HepG2 (cell line): ENCODE measurements around the gene CDH1. TPM values are rescaled to one million over a fixed set of nuclear protein-coding genes. Genes with fewer than 3 reads are reported as not detected.
"Not testable (repeated sequence)": the region's sequence is repeated elsewhere in the genome, so short reads cannot be mapped to it uniquely, and the experiment has no call there.

Experiments
- ATAC-seq: fragments of 200-7000 bp; cut with Tn5 transposase; 3 replicates; pipeline ENCODE4 v1.9.1; 2020; ENCODE audit warnings: mild to moderate bottlenecking, moderate library complexity
- BruUV-seq: library from RNA; stranded (reverse); fragments of 400-500 nt; replicated peaks from 2 replicates; lab custom pipeline; 2021; lab: Mats Ljungman, UMichigan
- CTCF ChIA-PET: fragments of 300-600 bp; formaldehyde crosslinking; extraction: SDS; loops from one replicate; lab custom pipeline; 2021; ENCODE audit warnings: low total read pairs, inconsistent platforms, low intra/inter-chr PET ratio; lab: Yijun Ruan, JAX
- POLR2A ChIA-PET: fragments of 350-600 bp; sonication (Branson Sonifier 250); formaldehyde crosslinking; loops from one replicate; lab custom pipeline; 2020; ENCODE audit warnings: antibody characterized with exemption, inconsistent platforms; lab: Yijun Ruan, JAX
- DNase-seq: peaks from one replicate; pipeline ENCODE4 v3.0.0-alpha.2; 2015; ENCODE audit warnings: low spot score
- FAIRE-seq: peaks from 3 replicates; lab custom pipeline; 2011; peaks lifted over from hg19 to GRCh38; lab: Jason Lieb, UNC
- H2AFZ ChIP-seq: one replicate; pipeline ENCODE4 v1.6.1; 2011; ENCODE audit warnings: low read length, inconsistent platforms
- H3K27ac ChIP-seq: fragments of 300-600 bp; 3 replicates; pipeline ENCODE4 v1.8.0; 2011; ENCODE audit warnings: mixed run types, mild to moderate bottlenecking, mixed read lengths, low read length, inconsistent platforms; ENCODE audit not compliant: insufficient read depth; ENCODE audit errors: extremely low read length
- H3K27me3 ChIP-seq, 2 experiments: fragments of 200-600 bp in 1 of 2; 2 replicates in 1 of 2; 3 replicates in 1 of 2; pipeline versions ENCODE4 v1.6.0 to v1.8.0; 2011; ENCODE audit warnings: low read length in 2 of 2, mild to moderate bottlenecking in 2 of 2, moderate library complexity in 2 of 2, inconsistent platforms in 1 of 2; ENCODE audit not compliant: insufficient read depth in 2 of 2, control insufficient read depth in 1 of 2
- H3K36me3 ChIP-seq, 2 experiments: fragments of 200-600 bp in 1 of 2; replicated peaks in 1 of 2; 2 replicates in 1 of 2; 3 replicates in 1 of 2; pipeline versions ENCODE4 v1.5.1 to v1.8.0; 2011; ENCODE audit warnings: low read length in 2 of 2, inconsistent platforms in 1 of 2; ENCODE audit not compliant: insufficient read depth in 2 of 2, control insufficient read depth in 1 of 2
- H3K4me1 ChIP-seq: 2 replicates; pipeline ENCODE4 v1.5.1; 2012; ENCODE audit warnings: low read length, inconsistent platforms; ENCODE audit not compliant: insufficient read depth
- H3K4me2 ChIP-seq: 2 replicates; pipeline ENCODE4 v1.6.0; 2011; ENCODE audit warnings: low read depth, low read length, inconsistent platforms
- H3K4me3 ChIP-seq, 3 experiments: fragments of 200-600 bp in 1 of 3; sonication (generic), shearing (Covaris generic) in 1 of 3; replicated peaks in 1 of 3; 2 replicates each; pipeline ENCODE4 v1.5.1; 2011 to 2016; ENCODE audit warnings: low read length in 3 of 3, inconsistent platforms in 2 of 3, low read depth in 2 of 3, mild to moderate bottlenecking in 2 of 3, control low read depth in 1 of 3, mixed read lengths in 1 of 3; ENCODE audit not compliant: insufficient read depth in 1 of 3
- H3K79me2 ChIP-seq: one replicate; pipeline ENCODE4 v1.6.1; 2011; ENCODE audit warnings: low read length, inconsistent platforms; ENCODE audit not compliant: insufficient read depth
- H3K9ac ChIP-seq: 2 replicates; pipeline ENCODE4 v1.6.0; 2011; ENCODE audit warnings: mild to moderate bottlenecking, low read depth, low read length, inconsistent platforms; ENCODE audit not compliant: insufficient read depth
- H3K9me3 ChIP-seq: 2 replicates; pipeline ENCODE4 v1.5.1; 2012; ENCODE audit warnings: mild to moderate bottlenecking, low read length
- H4K20me1 ChIP-seq: 2 replicates; pipeline ENCODE4 v1.6.0; 2011; ENCODE audit warnings: inconsistent platforms, mild to moderate bottlenecking, low read length, moderate library complexity; ENCODE audit not compliant: insufficient read depth
- CEBPB ChIP-seq: IDR thresholded peaks from 2 replicates; pipeline ENCODE4 v1.6.1; 2011; ENCODE audit warnings: low read depth, low read length, improper control_type of control experiment, borderline replicate concordance
- GATAD2A ChIP-seq: IDR thresholded peaks from 2 replicates; pipeline ENCODE4 v1.6.1; 2016
- ZNF564 ChIP-seq: sonication (generic); formaldehyde crosslinking; IDR thresholded peaks from 2 replicates; pipeline ENCODE4 v1.8.1; 2023; ENCODE audit warnings: mild to moderate bottlenecking, missing genetic modification reagents
- ZNF770 ChIP-seq: sonication (generic); formaldehyde crosslinking; IDR thresholded peaks from 2 replicates; pipeline ENCODE4 v1.5.0; 2020; ENCODE audit warnings: mild to moderate bottlenecking, missing genetic modification reagents
- WGBS: methylation state at CpG from one replicate; pipeline ENCODE4 v1.1.6; 2017; ENCODE audit warnings: low lambda C conversion rate; 5-methylcytosine and 5-hydroxymethylcytosine counted together
- in situ Hi-C: cut with HindIII; loops from 2 replicates; pipeline ENCODE4 v1.10.0; 2017; ENCODE audit warnings: low pct_unique_long_range_greater_than_20kb; ENCODE audit not compliant: extremely low pct_ligation_motif_present
- intact Hi-C: fragments of 100-400 bp; cut with micrococcal nuclease; formaldehyde crosslinking; loops from one replicate; pipeline ENCODE4 v1.10.0; 2022; ENCODE audit not compliant: unreplicated experiment
- polyA plus RNA-seq, 8 experiments: library from polyadenylated mRNA; depleted of rRNA in 3 of 8; stranded (reverse) in 7 of 8; unstranded in 1 of 8; fragments of >200 nt; fragmentation: Illumina TruSeq in 4 of 8; extraction: Trizol in 4 of 8; gene quantifications; 2 replicates each; pipeline versions ENCODE4 v1.2.1 to v1.2.3, GENCODE V29; 2011 to 2016; ENCODE audit warnings: low read depth in 4 of 8, missing spikeins in 1 of 8, mixed read lengths in 1 of 8; ENCODE audit not compliant: insufficient read depth in 1 of 8
- total RNA-seq, 5 experiments: library from RNA; depleted of rRNA; stranded (reverse); fragments of >200 nt; fragmentation: Illumina TruSeq; extraction: Trizol; gene quantifications; 2 replicates each; pipeline ENCODE4 v1.2.3, GENCODE V29; 2016; ENCODE audit warnings: low read depth in 1 of 5

CDH1 gene
- total and polyA plus RNA-seq, 2 of the 13 experiments (the other 11 are each of a cell fraction or from before 2014, with no cell fraction given): 0.95 to 9.8 TPM

- peak; percentile 82; the same call in 1 of the 2 replicates for TF ChIP-seq CEBPB
- TF ChIP-seq, all 625 proteins: peak for 30
Observed at GRCh38 chr16:68715471-68715870, 21.6 kb upstream of the CDH1 start (continued).

GRCh38 chr16:68716516-68716915 lies 20.6 kb upstream of the CDH1 start:
- H3K79me2 ChIP-seq, DNase-seq, POLR2A ChIA-PET, H3K27ac ChIP-seq, FAIRE-seq, H3K9me3 ChIP-seq: not testable (repeated sequence)
- in situ Hi-C loops: loop anchor here (25.0 kb wide), 1 partner anchor 396 kb away; the partner anchor contains the start of gene HAS3
- peaks cover 30% of the 10 kb centered on the region for H3K4me1 ChIP-seq
- 0 out of 2 replicates have a peak, but pooled peaks have one; percentile 40 for TF ChIP-seq ZNF770
- TF ChIP-seq, all 625 proteins: peak for 1; not testable (repeated sequence) for 624
- H3K4me2 ChIP-seq, H3K27me3 ChIP-seq, ATAC-seq, H2AFZ ChIP-seq, H3K4me3 ChIP-seq, BruUV-seq, CTCF ChIA-PET, H3K9ac ChIP-seq, intact Hi-C loops, H4K20me1 ChIP-seq, H3K36me3 ChIP-seq: not testable (repeated sequence)
- 40% methylated on average over 4 of the region's 4 CpGs for WGBS

- CTCF ChIA-PET: no interaction called here
- BruUV-seq: no TSS peak
- Histone ChIP-seq H3K79me2 (no peaks in the 10 kb centered on the region), H2AFZ (no peak overlapping the region), H3K27me3 (0 out of 5 replicates have a peak, but pooled peaks cover 0 to 7% of the 10 kb centered on the region in 2 experiments), H3K4me3 (no peak overlapping the region), H3K9me3 (no peaks in the 10 kb centered on the region), H4K20me1 (no peaks in the 10 kb centered on the region), H3K36me3 (no peaks in the 10 kb centered on the region), H3K9ac (no peak overlapping the region), H3K4me1 (peaks cover 38% of the 10 kb centered on the region), H3K4me2 (no peak overlapping the region), H3K27ac (no peak overlapping the region)
- FAIRE-seq (no peak), DNase-seq (no peak), ATAC-seq (no peak)
- WGBS: 82% methylated on average over 4 of the region's 4 CpGs
- intact Hi-C loops (no loop called here), in situ Hi-C loops (loop anchor here (25.0 kb wide), 1 partner anchor 395 kb away; the partner anchor contains the start of gene HAS3)
- POLR2A ChIA-PET: interaction anchor here (0.7 kb wide), 1 partner anchor 519 kb away, joined by 3 read pairs; no protein-coding TSS in a partner anchor
- no peak for TF ChIP-seq GATAD2A (CRISPR knock-in tag)
- peak; percentile 96 for TF ChIP-seq ZNF564 (CRISPR knock-in tag)
Observed at GRCh38 chr16:68717684-68718083, 19.4 kb upstream of the CDH1 start.
